ENCODE results near the gene VPS41. TPM values are rescaled to one million over a fixed set of nuclear protein-coding genes. Genes with fewer than 3 reads are reported as not detected.

The VPS41 gene
- total RNA-seq, 2 donors from 2014 or later, result 56.5 to 60.9 TPM

GRCh38 chr7:38744746-38745145 lies 164.2 kb downstream of the VPS41 start:
- H3K27ac ChIP-seq, result no peak overlapping the region
- H3K4me3 ChIP-seq, result no peak overlapping the region
- no peaks in the 10 kb centered on the region for H3K36me3 ChIP-seq
- no peak for TF ChIP-seq CTCF (IDR thresholded peaks at IDR 0.05)
- intact Hi-C loops (cut with DNase I), result no loop called here
- H3K9me3 ChIP-seq, result no peaks in the 10 kb centered on the region
- H3K27me3 ChIP-seq, result no peaks in the 10 kb centered on the region
- DNase-seq, result no peak
- no peaks in the 10 kb centered on the region for H3K4me1 ChIP-seq
- H3K9ac ChIP-seq (ENCODE audit: low read depth in 2 of 2, low read length in 2 of 2), result no peak overlapping the region

- H3K27ac ChIP-seq, result no peak overlapping the region
- H3K27me3 ChIP-seq, result no peaks in the 10 kb centered on the region
- intact Hi-C loops (cut with DNase I), result no loop called here
- no peaks in the 10 kb centered on the region for H3K4me1 ChIP-seq
- DNase-seq, result no peak
- no peaks in the 10 kb centered on the region for H3K9me3 ChIP-seq
- H3K4me3 ChIP-seq, result no peak overlapping the region
- no peak overlapping the region for H3K9ac ChIP-seq (ENCODE audit: low read depth in 2 of 2, low read length in 2 of 2)
- no peak for TF ChIP-seq CTCF (IDR thresholded peaks at IDR 0.05)
- no peaks in the 10 kb centered on the region for H3K36me3 ChIP-seq
Observed at GRCh38 chr7:38743899-38744298, 165.1 kb downstream of the VPS41 start.

- no peaks in the 10 kb centered on the region for H3K36me3 ChIP-seq
- no peaks in the 10 kb centered on the region for H3K27me3 ChIP-seq
- TF ChIP-seq CTCF (IDR thresholded peaks at IDR 0.05), result no peak
- H3K9me3 ChIP-seq, result no peaks in the 10 kb centered on the region
- no peak overlapping the region for H3K27ac ChIP-seq
- H3K9ac ChIP-seq (ENCODE audit: low read depth in 2 of 2, low read length in 2 of 2), result no peak overlapping the region
- intact Hi-C loops (cut with DNase I), result no loop called here
- no peak for DNase-seq
- no peaks in the 10 kb centered on the region for H3K4me1 ChIP-seq
- H3K4me3 ChIP-seq, result no peak overlapping the region
Observed at GRCh38 chr7:38740041-38740440, 168.9 kb downstream of the VPS41 start.

DNA sequence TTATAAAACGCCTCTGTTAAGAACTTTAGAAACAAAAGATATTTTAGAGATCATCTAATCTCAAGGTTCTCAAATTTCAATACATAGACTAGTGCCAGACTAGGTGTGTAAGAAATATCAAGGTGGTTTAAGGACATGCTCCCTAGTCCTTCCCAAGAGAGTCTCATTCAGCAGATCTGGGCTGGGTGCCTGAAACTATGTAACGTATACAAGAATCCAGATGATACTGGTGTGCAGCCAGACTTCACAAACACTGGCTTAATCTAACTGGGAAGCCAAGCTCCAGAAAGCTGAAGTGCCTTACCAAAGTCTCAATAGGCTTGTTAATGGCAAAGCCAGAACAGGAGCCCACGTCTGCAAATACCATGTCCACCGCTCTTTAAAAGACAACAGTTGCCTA lies 172.9 kb downstream of the VPS41 start:
- DNase-seq, result no peak
- Histone ChIP-seq H3K9me3 (no peaks in the 10 kb centered on the region), H3K9ac (ENCODE audit: low read depth in 2 of 2, low read length in 2 of 2) (no peak overlapping the region), H3K36me3 (no peaks in the 10 kb centered on the region), H3K4me3 (no peak overlapping the region), H3K4me1 (no peaks in the 10 kb centered on the region), H3K27me3 (no peaks in the 10 kb centered on the region), H3K27ac (no peak overlapping the region)
- intact Hi-C loops (cut with DNase I), result no loop called here
- no peak for TF ChIP-seq CTCF (IDR thresholded peaks at IDR 0.05)

- intact Hi-C loops (cut with DNase I), result no loop called here
- no peaks in the 10 kb centered on the region for H3K9me3 ChIP-seq
- no peak for DNase-seq
- H3K27ac ChIP-seq, result no peak overlapping the region
- H3K36me3 ChIP-seq, result no peaks in the 10 kb centered on the region
- no peaks in the 10 kb centered on the region for H3K27me3 ChIP-seq
- H3K4me3 ChIP-seq, result no peak overlapping the region
- TF ChIP-seq CTCF (IDR thresholded peaks at IDR 0.05), result no peak
- H3K4me1 ChIP-seq, result no peaks in the 10 kb centered on the region
- no peak overlapping the region for H3K9ac ChIP-seq (ENCODE audit: low read depth in 2 of 2, low read length in 2 of 2)
Observed at GRCh38 chr7:38731215-38731614, 177.8 kb downstream of the VPS41 start.

- DNase-seq, result no peak
- Histone ChIP-seq H3K4me3 (no peak overlapping the region), H3K4me1 (no peaks in the 10 kb centered on the region), H3K36me3 (no peaks in the 10 kb centered on the region), H3K27ac (no peak overlapping the region), H3K9me3 (no peaks in the 10 kb centered on the region), H3K9ac (ENCODE audit: low read depth in 2 of 2, low read length in 2 of 2) (no peak overlapping the region), H3K27me3 (no peaks in the 10 kb centered on the region)
- intact Hi-C loops (cut with DNase I), result no loop called here
- TF ChIP-seq CTCF (IDR thresholded peaks at IDR 0.05), result no peak
Observed at GRCh38 chr7:38728145-38728544, 180.8 kb downstream of the VPS41 start.
